HEK293 (cell line): ENCODE data around the gene HEATR9.

Source experiments
- BCL11A ChIP-seq: fragments of 450-650 bp; formaldehyde crosslinking; IDR thresholded peaks from 2 replicates; pipeline ENCODE4 v1.5.1; 2016; ENCODE audit warnings: low read depth, missing biosample characterization, missing genetic modification characterization
- BCL11B ChIP-seq: fragments of 450-650 bp; formaldehyde crosslinking; IDR thresholded peaks from 2 replicates; pipeline ENCODE4 v1.5.1; 2016; ENCODE audit warnings: low read depth, missing biosample characterization, missing genetic modification characterization
- HOXA7 ChIP-seq: sonication (generic); formaldehyde crosslinking; IDR thresholded peaks from 2 replicates; pipeline ENCODE4 v1.8.1; 2022; ENCODE audit warnings: missing genetic modification reagents, borderline replicate concordance
- MYNN ChIP-seq: fragments of 450-650 bp; formaldehyde crosslinking; IDR thresholded peaks from 2 replicates; pipeline ENCODE4 v1.5.1; 2016; ENCODE audit warnings: missing biosample characterization, missing genetic modification characterization, borderline replicate concordance
- SCRT2 ChIP-seq: fragments of 450-650 bp; formaldehyde crosslinking; IDR thresholded peaks from 2 replicates; pipeline ENCODE4 v1.5.1; 2016; ENCODE audit warnings: missing biosample characterization, missing genetic modification characterization
- ZBTB48 ChIP-seq: fragments of 450-650 bp; formaldehyde crosslinking; IDR thresholded peaks from 2 replicates; pipeline ENCODE4 v1.5.1; 2016; ENCODE audit warnings: missing biosample characterization, missing genetic modification characterization
- ZNF10 ChIP-seq: fragments of 450-650 bp; formaldehyde crosslinking; IDR thresholded peaks from 2 replicates; pipeline ENCODE4 v1.5.1; 2017; ENCODE audit warnings: missing biosample characterization, missing genetic modification characterization
- ZNF132 ChIP-seq: fragments of 450-650 bp; formaldehyde crosslinking; IDR thresholded peaks from 2 replicates; pipeline ENCODE4 v1.5.1; 2017; ENCODE audit warnings: missing biosample characterization, missing genetic modification characterization, borderline replicate concordance
- ZNF184 ChIP-seq: fragments of 450-650 bp; IDR thresholded peaks from 2 replicates; pipeline ENCODE4 v1.5.1; 2018; ENCODE audit warnings: missing biosample characterization, mild to moderate bottlenecking, missing genetic modification characterization
- ZNF2 ChIP-seq: fragments of 450-650 bp; formaldehyde crosslinking; IDR thresholded peaks from 2 replicates; pipeline ENCODE4 v1.5.1; 2016; ENCODE audit warnings: missing biosample characterization, missing genetic modification characterization
- ZNF350 ChIP-seq: fragments of 450-650 bp; formaldehyde crosslinking; IDR thresholded peaks from 2 replicates; pipeline ENCODE4 v1.5.0; 2017; ENCODE audit warnings: missing biosample characterization, mild to moderate bottlenecking, missing genetic modification characterization
- ZNF416 ChIP-seq: fragments of 450-650 bp; formaldehyde crosslinking; IDR thresholded peaks from 2 replicates; pipeline ENCODE4 v1.5.1; 2016; ENCODE audit warnings: missing biosample characterization, missing genetic modification characterization
- ZNF473 ChIP-seq: fragments of 450-650 bp; formaldehyde crosslinking; IDR thresholded peaks from 2 replicates; pipeline ENCODE4 v1.5.1; 2017; ENCODE audit warnings: missing biosample characterization, missing genetic modification characterization
- ZNF549 ChIP-seq: fragments of 450-650 bp; IDR thresholded peaks from 2 replicates; pipeline ENCODE4 v1.5.1; 2018; ENCODE audit warnings: missing biosample characterization, missing genetic modification characterization, mild to moderate bottlenecking, inconsistent platforms, moderate library complexity
- ZNF626 ChIP-seq: fragments of 450-650 bp; sonication (Bioruptor Pico); formaldehyde crosslinking; IDR thresholded peaks from 2 replicates; pipeline ENCODE4 v1.5.1; 2018; ENCODE audit warnings: missing biosample characterization, missing genetic modification characterization, inconsistent platforms
- ZNF658 ChIP-seq: fragments of 450-650 bp; formaldehyde crosslinking; IDR thresholded peaks from 2 replicates; pipeline ENCODE4; 2016; ENCODE audit warnings: missing biosample characterization, missing genetic modification characterization
- ZNF777 ChIP-seq: fragments of 450-650 bp; formaldehyde crosslinking; IDR thresholded peaks from 2 replicates; pipeline ENCODE4 v1.5.1; 2017; ENCODE audit warnings: missing biosample characterization, missing genetic modification characterization, borderline replicate concordance
- ZNF830 ChIP-seq: fragments of 450-650 bp; IDR thresholded peaks from 2 replicates; pipeline ENCODE4 v1.5.0; 2018; ENCODE audit warnings: missing biosample characterization, missing genetic modification characterization, low read depth, mild to moderate bottlenecking, moderate library complexity
- TF ChIP-seq, protein P1 (sequence below): fragments of 450-650 bp; formaldehyde crosslinking; IDR thresholded peaks from 2 replicates; pipeline ENCODE4 v1.5.1; 2016; ENCODE audit warnings: missing biosample characterization, missing genetic modification characterization
- TF ChIP-seq, protein P2 (sequence below): fragments of 450-650 bp; formaldehyde crosslinking; IDR thresholded peaks from 2 replicates; pipeline ENCODE4 v1.5.1; 2016; ENCODE audit warnings: missing biosample characterization, missing genetic modification characterization, borderline replicate concordance
- TF ChIP-seq, protein P3 (sequence below): fragments of 450-650 bp; IDR thresholded peaks from 2 replicates; pipeline ENCODE4 v1.5.1; 2018; ENCODE audit warnings: missing biosample characterization, missing genetic modification characterization
- TF ChIP-seq, protein P4 (sequence below): fragments of 450-650 bp; formaldehyde crosslinking; IDR thresholded peaks from 2 replicates; pipeline ENCODE4 v1.5.1; 2017; ENCODE audit warnings: missing biosample characterization, missing genetic modification characterization
- TF ChIP-seq, protein P5 (sequence below): fragments of 450-650 bp; formaldehyde crosslinking; IDR thresholded peaks from 2 replicates; pipeline ENCODE4 v1.5.1; 2016; ENCODE audit warnings: missing biosample characterization, missing genetic modification characterization
- TF ChIP-seq, protein P6 (sequence below): fragments of 450-650 bp; formaldehyde crosslinking; IDR thresholded peaks from 2 replicates; pipeline ENCODE4 v1.5.1; 2016; ENCODE audit warnings: missing biosample characterization, missing genetic modification characterization
- TF ChIP-seq, protein P7 (sequence below): fragments of 450-650 bp; formaldehyde crosslinking; IDR thresholded peaks from 2 replicates; pipeline ENCODE4 v1.5.1; 2016; ENCODE audit warnings: missing biosample characterization, missing genetic modification characterization

HEATR9 gene

DNA sequence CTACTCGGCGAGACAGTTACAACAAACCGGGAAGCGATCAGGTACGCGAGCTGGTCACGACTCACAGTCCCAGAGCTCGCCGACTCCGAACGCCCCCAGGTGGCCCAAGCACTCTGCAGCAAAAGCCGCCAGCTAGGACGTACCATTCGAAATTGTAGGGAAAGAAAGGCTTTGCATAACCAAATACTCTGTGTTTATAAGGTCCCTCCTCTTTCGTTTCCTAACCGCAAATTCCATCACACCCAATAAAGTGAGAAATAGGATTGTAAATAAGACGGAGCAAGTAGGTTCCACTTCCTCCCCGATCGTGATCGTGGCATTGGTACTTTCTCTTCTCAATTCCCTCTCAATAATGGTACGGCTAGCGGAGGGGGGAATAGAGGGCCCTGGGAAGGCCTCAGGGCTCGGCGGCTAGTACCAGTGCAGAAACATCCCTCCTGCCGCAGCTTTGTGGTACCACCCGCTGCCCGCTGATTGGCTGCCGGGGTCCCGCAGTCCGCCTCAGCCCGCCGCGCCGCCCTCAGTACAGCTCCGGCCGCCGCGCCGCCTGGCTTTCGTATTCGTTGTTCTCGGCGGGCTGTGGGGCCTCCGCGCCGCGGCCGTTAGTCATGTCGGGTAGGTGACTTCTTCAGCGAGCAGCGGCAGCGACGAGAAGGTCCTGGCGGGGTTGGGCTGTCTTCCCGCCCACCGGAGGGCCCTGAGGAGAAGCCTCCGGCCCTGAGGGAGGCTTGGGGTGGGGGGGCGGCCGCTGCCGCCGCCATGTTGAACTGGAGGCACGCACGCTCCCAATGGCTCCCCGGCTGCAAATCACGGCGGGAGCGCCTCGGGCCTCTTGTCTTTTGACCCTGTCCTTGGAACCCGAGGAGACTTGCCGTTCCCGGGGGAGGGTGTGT is 59.5 kb downstream of the HEATR9 start, which contains the start of gene TAF15 (continued):
- TF ChIP-seq, protein P1, sequence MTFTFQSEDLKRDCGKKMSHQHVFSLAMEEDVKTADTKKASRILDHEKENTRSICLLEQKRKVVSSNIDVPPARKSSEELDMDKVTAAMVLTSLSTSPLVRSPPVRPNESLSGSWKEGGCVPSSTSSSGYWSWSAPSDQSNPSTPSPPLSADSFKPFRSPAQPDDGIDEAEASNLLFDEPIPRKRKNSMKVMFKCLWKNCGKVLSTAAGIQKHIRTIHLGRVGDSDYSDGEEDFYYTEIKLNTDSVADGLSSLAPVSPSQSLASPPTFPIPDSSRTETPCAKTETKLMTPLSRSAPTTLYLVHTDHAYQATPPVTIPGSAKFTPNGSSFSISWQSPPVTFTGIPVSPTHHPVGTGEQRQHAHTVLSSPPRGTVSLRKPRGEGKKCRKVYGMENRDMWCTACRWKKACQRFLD (tag by site-specific recombination), result no peak
- TF ChIP-seq ZNF416 (tag by site-specific recombination) (no peak), ZNF626 (tag by site-specific recombination) (no peak), MYNN (tag by site-specific recombination) (peak; percentile 79; the same call in 1 of the 2 replicates), SCRT2 (tag by site-specific recombination) (no peak), ZNF10 (tag by site-specific recombination) (peak; percentile 57; the same call in 1 of the 2 replicates), ZNF184 (tag by site-specific recombination) (no peak), ZNF777 (tag by site-specific recombination) (no peak), BCL11B (tag by site-specific recombination) (no peak), ZNF350 (tag by site-specific recombination) (no peak), HOXA7 (CRISPR knock-in tag) (no peak), ZNF658 (no peak), ZNF549 (tag by site-specific recombination) (no peak), ZNF830 (tag by site-specific recombination) (no peak), BCL11A (no peak), ZNF132 (tag by site-specific recombination) (no peak), ZBTB48 (peak; percentile 68; the same call in 1 of the 2 replicates), ZNF2 (tag by site-specific recombination) (peak; percentile 81), ZNF473 (tag by site-specific recombination) (no peak)
- TF ChIP-seq, protein P2, sequence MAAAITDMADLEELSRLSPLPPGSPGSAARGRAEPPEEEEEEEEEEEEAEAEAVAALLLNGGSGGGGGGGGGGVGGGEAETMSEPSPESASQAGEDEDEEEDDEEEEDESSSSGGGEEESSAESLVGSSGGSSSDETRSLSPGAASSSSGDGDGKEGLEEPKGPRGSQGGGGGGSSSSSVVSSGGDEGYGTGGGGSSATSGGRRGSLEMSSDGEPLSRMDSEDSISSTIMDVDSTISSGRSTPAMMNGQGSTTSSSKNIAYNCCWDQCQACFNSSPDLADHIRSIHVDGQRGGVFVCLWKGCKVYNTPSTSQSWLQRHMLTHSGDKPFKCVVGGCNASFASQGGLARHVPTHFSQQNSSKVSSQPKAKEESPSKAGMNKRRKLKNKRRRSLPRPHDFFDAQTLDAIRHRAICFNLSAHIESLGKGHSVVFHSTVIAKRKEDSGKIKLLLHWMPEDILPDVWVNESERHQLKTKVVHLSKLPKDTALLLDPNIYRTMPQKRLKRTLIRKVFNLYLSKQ (tag by site-specific recombination), result no peak
- TF ChIP-seq, protein P3, sequence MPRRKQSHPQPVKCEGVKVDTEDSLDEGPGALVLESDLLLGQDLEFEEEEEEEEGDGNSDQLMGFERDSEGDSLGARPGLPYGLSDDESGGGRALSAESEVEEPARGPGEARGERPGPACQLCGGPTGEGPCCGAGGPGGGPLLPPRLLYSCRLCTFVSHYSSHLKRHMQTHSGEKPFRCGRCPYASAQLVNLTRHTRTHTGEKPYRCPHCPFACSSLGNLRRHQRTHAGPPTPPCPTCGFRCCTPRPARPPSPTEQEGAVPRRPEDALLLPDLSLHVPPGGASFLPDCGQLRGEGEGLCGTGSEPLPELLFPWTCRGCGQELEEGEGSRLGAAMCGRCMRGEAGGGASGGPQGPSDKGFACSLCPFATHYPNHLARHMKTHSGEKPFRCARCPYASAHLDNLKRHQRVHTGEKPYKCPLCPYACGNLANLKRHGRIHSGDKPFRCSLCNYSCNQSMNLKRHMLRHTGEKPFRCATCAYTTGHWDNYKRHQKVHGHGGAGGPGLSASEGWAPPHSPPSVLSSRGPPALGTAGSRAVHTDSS (tag by site-specific recombination), result no peak
- TF ChIP-seq, protein P4, sequence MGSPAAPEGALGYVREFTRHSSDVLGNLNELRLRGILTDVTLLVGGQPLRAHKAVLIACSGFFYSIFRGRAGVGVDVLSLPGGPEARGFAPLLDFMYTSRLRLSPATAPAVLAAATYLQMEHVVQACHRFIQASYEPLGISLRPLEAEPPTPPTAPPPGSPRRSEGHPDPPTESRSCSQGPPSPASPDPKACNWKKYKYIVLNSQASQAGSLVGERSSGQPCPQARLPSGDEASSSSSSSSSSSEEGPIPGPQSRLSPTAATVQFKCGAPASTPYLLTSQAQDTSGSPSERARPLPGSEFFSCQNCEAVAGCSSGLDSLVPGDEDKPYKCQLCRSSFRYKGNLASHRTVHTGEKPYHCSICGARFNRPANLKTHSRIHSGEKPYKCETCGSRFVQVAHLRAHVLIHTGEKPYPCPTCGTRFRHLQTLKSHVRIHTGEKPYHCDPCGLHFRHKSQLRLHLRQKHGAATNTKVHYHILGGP (tag by site-specific recombination), result no peak
- TF ChIP-seq, protein P5, sequence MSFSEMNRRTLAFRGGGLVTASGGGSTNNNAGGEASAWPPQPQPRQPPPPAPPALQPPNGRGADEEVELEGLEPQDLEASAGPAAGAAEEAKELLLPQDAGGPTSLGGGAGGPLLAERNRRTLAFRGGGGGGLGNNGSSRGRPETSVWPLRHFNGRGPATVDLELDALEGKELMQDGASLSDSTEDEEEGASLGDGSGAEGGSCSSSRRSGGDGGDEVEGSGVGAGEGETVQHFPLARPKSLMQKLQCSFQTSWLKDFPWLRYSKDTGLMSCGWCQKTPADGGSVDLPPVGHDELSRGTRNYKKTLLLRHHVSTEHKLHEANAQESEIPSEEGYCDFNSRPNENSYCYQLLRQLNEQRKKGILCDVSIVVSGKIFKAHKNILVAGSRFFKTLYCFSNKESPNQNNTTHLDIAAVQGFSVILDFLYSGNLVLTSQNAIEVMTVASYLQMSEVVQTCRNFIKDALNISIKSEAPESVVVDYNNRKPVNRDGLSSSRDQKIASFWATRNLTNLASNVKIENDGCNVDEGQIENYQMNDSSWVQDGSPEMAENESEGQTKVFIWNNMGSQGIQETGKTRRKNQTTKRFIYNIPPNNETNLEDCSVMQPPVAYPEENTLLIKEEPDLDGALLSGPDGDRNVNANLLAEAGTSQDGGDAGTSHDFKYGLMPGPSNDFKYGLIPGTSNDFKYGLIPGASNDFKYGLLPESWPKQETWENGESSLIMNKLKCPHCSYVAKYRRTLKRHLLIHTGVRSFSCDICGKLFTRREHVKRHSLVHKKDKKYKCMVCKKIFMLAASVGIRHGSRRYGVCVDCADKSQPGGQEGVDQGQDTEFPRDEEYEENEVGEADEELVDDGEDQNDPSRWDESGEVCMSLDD, result no peak
- TF ChIP-seq, protein P6, sequence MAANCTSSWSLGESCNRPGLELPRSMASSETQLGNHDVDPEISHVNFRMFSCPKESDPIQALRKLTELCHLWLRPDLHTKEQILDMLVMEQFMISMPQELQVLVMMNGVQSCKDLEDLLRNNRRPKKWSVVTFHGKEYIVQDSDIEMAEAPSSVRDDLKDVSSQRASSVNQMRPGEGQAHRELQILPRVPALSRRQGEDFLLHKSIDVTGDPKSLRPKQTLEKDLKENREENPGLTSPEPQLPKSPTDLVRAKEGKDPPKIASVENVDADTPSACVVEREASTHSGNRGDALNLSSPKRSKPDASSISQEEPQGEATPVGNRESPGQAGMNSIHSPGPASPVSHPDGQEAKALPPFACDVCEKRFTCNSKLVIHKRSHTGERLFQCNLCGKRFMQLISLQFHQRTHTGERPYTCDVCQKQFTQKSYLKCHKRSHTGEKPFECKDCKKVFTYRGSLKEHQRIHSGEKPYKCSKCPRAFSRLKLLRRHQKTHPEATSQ (tag by site-specific recombination), result peak; percentile 74
- TF ChIP-seq, protein P7, sequence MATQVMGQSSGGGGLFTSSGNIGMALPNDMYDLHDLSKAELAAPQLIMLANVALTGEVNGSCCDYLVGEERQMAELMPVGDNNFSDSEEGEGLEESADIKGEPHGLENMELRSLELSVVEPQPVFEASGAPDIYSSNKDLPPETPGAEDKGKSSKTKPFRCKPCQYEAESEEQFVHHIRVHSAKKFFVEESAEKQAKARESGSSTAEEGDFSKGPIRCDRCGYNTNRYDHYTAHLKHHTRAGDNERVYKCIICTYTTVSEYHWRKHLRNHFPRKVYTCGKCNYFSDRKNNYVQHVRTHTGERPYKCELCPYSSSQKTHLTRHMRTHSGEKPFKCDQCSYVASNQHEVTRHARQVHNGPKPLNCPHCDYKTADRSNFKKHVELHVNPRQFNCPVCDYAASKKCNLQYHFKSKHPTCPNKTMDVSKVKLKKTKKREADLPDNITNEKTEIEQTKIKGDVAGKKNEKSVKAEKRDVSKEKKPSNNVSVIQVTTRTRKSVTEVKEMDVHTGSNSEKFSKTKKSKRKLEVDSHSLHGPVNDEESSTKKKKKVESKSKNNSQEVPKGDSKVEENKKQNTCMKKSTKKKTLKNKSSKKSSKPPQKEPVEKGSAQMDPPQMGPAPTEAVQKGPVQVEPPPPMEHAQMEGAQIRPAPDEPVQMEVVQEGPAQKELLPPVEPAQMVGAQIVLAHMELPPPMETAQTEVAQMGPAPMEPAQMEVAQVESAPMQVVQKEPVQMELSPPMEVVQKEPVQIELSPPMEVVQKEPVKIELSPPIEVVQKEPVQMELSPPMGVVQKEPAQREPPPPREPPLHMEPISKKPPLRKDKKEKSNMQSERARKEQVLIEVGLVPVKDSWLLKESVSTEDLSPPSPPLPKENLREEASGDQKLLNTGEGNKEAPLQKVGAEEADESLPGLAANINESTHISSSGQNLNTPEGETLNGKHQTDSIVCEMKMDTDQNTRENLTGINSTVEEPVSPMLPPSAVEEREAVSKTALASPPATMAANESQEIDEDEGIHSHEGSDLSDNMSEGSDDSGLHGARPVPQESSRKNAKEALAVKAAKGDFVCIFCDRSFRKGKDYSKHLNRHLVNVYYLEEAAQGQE (tag by site-specific recombination), result 0 out of 2 replicates have a peak, but pooled peaks have one; percentile 46
